OCI-LY7 (cell line): ENCODE measurements around the gene PTCD3. TPM values are rescaled to one million over a fixed set of nuclear protein-coding genes. Genes with fewer than 3 reads are reported as not detected.

Experiments
- BruUV-seq: library from RNA; stranded (reverse); fragments of 400-500 nt; replicated peaks from 2 replicates; lab custom pipeline; 2021; lab: Mats Ljungman, UMichigan
- CTCF ChIA-PET: fragments of 300-600 bp; sonication (Branson Sonifier 250); formaldehyde crosslinking; loops from one replicate; lab custom pipeline; 2022; ENCODE audit warnings: antibody characterized with exemption; ENCODE audit not compliant: unreplicated experiment; lab: Charles Lee
- POLR2A ChIA-PET: fragments of 300-600 bp; sonication (Branson Sonifier 250); formaldehyde crosslinking; loops from one replicate; lab custom pipeline; 2022; ENCODE audit warnings: antibody characterized with exemption; lab: Charles Lee
- DNase-seq: peaks from one replicate; pipeline ENCODE4 v3.0.0-alpha.2; 2015; ENCODE audit warnings: low spot score
- H2AFZ ChIP-seq: fragments of 200-600 bp; sonication (generic), shearing (Covaris generic); 2 replicates; pipeline ENCODE4 v1.6.1; 2014; ENCODE audit warnings: mild to moderate bottlenecking, antibody characterized with exemption, low read length, moderate library complexity
- H3K27ac ChIP-seq: fragments of 200-600 bp; sonication (generic); 2 replicates; pipeline ENCODE4 v1.5.1; 2014; ENCODE audit warnings: mixed run types, low read depth, mild to moderate bottlenecking, moderate library complexity, low read length, inconsistent platforms; ENCODE audit not compliant: poor library complexity, severe bottlenecking
- H3K36me3 ChIP-seq: fragments of 200-600 bp; sonication (generic); 2 replicates; pipeline ENCODE4 v1.6.1; 2014; ENCODE audit warnings: mild to moderate bottlenecking, antibody characterized with exemption, low read length, moderate library complexity, mixed read lengths; ENCODE audit not compliant: insufficient read depth
- H3K4me1 ChIP-seq: fragments of 200-600 bp; sonication (generic); 2 replicates; pipeline ENCODE4 v1.5.1; 2014; ENCODE audit warnings: mild to moderate bottlenecking, low read length; ENCODE audit not compliant: insufficient read depth, poor library complexity, severe bottlenecking
- H3K4me2 ChIP-seq: fragments of 200-600 bp; sonication (generic); 2 replicates; pipeline ENCODE4 v1.6.1; 2014; ENCODE audit warnings: mild to moderate bottlenecking, low read length
- H3K4me3 ChIP-seq: fragments of 200-600 bp; sonication (generic); 2 replicates; pipeline ENCODE4 v1.5.1; 2014; ENCODE audit warnings: mild to moderate bottlenecking, low read depth, low read length; ENCODE audit not compliant: poor library complexity, severe bottlenecking
- H3K79me2 ChIP-seq: fragments of 200-600 bp; sonication (generic); 2 replicates; pipeline ENCODE4 v1.6.1; 2016; ENCODE audit warnings: low read depth, mild to moderate bottlenecking, low read length, moderate library complexity, mixed read lengths; ENCODE audit not compliant: insufficient read depth
- H3K9me2 ChIP-seq: fragments of 200-600 bp; sonication (generic); 2 replicates; pipeline ENCODE4 v1.6.1; 2016; ENCODE audit warnings: mild to moderate bottlenecking, low read length, mixed read lengths; ENCODE audit not compliant: insufficient read depth
- H3K9me3 ChIP-seq: fragments of 200-600 bp; sonication (generic); 2 replicates; pipeline ENCODE4 v1.6.1; 2014; ENCODE audit warnings: mild to moderate bottlenecking, mixed run types, low read length, mixed read lengths
- H4K20me1 ChIP-seq: fragments of 200-600 bp; sonication (generic); 2 replicates; pipeline ENCODE4 v1.6.1; 2014; ENCODE audit warnings: mild to moderate bottlenecking, antibody characterized with exemption, low read length, moderate library complexity, mixed read lengths; ENCODE audit not compliant: insufficient read depth
- EZH2phosphoT487 ChIP-seq: fragments of 200-600 bp; sonication (generic); IDR thresholded peaks from 2 replicates; pipeline ENCODE4 v1.6.1; 2018; ENCODE audit warnings: low read depth, borderline replicate concordance, mild to moderate bottlenecking, mixed run types, antibody characterized with exemption, low read length, moderate library complexity, mixed read lengths
- intact Hi-C: fragments of 100-400 bp; cut with micrococcal nuclease; formaldehyde crosslinking; loops from one replicate; pipeline ENCODE4 v1.10.0; 2022; ENCODE audit not compliant: unreplicated experiment
- total RNA-seq, 2 experiments: library from RNA; depleted of rRNA in 1 of 2; stranded (reverse); fragments of >200 nt in 1 of 2; shearing (Covaris generic) in 1 of 2; gene quantifications; 2 replicates each; pipeline ENCODE4 v1.2.3, GENCODE V29; 2014 to 2022
- TF ChIP-seq, protein P1 (sequence below): fragments of 200-600 bp; sonication (generic); conservative IDR thresholded peaks from 2 replicates; pipeline ENCODE4 v1.5.1; 2014; ENCODE audit warnings: mild to moderate bottlenecking, antibody characterized with exemption, low read length, moderate library complexity, mixed read lengths

PTCD3 gene
- total RNA-seq, 2 experiments from 2014 or later: 152 to 215 TPM

- ChIA-PET CTCF (no interaction called here), POLR2A (no interaction called here)
- no peaks in the 10 kb centered on the region for H3K9me2 ChIP-seq
- H3K4me3 ChIP-seq: no peak overlapping the region
- 0 out of 2 replicates have a peak, but pooled peaks cover 5% of the 10 kb centered on the region for H3K9me3 ChIP-seq
- no peak overlapping the region for H2AFZ ChIP-seq
- BruUV-seq: no TSS peak
- DNase-seq: no peak
- intact Hi-C loops: loop anchor here (10.0 kb wide), 2 partner anchors 111 to 181 kb away; partner anchors contain the start of gene ST3GAL5
- no peaks in the 10 kb centered on the region for H3K79me2 ChIP-seq
- H3K36me3 ChIP-seq: peaks cover 98% of the 10 kb centered on the region
- peaks cover 6% of the 10 kb centered on the region for H3K4me1 ChIP-seq
- no peaks in the 10 kb centered on the region for H4K20me1 ChIP-seq
- H3K27ac ChIP-seq: no peak overlapping the region
- no peak overlapping the region for H3K4me2 ChIP-seq
- TF ChIP-seq, protein P1, sequence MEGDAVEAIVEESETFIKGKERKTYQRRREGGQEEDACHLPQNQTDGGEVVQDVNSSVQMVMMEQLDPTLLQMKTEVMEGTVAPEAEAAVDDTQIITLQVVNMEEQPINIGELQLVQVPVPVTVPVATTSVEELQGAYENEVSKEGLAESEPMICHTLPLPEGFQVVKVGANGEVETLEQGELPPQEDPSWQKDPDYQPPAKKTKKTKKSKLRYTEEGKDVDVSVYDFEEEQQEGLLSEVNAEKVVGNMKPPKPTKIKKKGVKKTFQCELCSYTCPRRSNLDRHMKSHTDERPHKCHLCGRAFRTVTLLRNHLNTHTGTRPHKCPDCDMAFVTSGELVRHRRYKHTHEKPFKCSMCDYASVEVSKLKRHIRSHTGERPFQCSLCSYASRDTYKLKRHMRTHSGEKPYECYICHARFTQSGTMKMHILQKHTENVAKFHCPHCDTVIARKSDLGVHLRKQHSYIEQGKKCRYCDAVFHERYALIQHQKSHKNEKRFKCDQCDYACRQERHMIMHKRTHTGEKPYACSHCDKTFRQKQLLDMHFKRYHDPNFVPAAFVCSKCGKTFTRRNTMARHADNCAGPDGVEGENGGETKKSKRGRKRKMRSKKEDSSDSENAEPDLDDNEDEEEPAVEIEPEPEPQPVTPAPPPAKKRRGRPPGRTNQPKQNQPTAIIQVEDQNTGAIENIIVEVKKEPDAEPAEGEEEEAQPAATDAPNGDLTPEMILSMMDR: no peak
- no peak for TF ChIP-seq EZH2phosphoT487
Measured at GRCh38 chr2:86066007-86066578, 39.9 kb upstream of the PTCD3 start.

DNA sequence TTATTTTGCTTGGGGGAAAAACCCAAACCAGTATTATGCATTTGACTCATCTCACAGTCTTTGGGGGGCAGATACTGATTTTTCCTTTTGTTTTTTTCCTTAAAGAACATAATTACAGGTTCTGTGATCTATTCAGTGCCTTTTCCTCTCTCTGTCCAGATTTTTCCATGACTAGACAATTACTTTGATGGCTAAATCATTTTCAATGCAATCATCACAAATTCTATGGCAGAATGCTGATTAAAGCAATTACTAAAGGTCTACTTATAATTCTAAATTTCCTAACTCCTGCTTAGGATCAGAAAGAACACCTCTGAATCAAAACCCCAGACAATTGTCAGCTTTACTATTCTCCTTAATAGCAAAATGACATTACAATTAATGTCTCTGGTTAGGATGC lies 39.1 kb upstream of the PTCD3 start:
- no TSS peak for BruUV-seq
- no peak overlapping the region for H2AFZ ChIP-seq
- peaks cover 6% of the 10 kb centered on the region for H3K4me1 ChIP-seq
- DNase-seq: no peak
- POLR2A ChIA-PET: no interaction called here
- no peak overlapping the region for H3K27ac ChIP-seq
- H3K9me3 ChIP-seq: 0 out of 2 replicates have a peak, but pooled peaks cover 5% of the 10 kb centered on the region
- H4K20me1 ChIP-seq: no peaks in the 10 kb centered on the region
- TF ChIP-seq EZH2phosphoT487: no peak
- TF ChIP-seq, protein P1: no peak
- H3K79me2 ChIP-seq: no peaks in the 10 kb centered on the region
- H3K4me3 ChIP-seq: no peak overlapping the region
- H3K4me2 ChIP-seq: no peak overlapping the region
- CTCF ChIA-PET: no interaction called here
- no peaks in the 10 kb centered on the region for H3K9me2 ChIP-seq
- intact Hi-C loops: loop anchor here (10.0 kb wide), 2 partner anchors 112 to 182 kb away; partner anchors contain the start of gene ST3GAL5
- H3K36me3 ChIP-seq: peaks cover 98% of the 10 kb centered on the region

DNA sequence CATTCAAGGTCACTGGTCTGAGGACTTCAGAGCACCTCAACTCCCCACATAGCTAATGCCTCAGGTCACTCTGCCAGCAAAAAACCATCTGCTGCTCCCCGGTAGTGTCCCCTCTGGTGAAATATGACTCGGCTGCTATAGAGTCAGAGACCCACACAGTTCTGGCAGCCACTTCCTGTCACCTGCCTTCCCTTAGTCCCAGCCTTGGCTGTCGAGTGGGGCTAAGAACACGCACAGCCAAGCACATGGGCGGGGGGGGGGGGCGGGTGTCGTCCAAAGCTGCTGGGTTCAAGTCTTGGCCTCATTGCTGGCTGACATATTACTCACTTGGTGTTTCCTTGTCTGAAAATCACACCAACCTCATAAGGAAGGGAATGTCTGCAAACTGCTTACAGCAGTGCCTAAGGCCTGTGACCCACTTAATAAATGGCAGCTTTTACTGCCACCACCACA lies 37.9 kb upstream of the PTCD3 start:
- Histone ChIP-seq H4K20me1 (no peaks in the 10 kb centered on the region), H3K9me3 (0 out of 2 replicates have a peak, but pooled peaks cover 5% of the 10 kb centered on the region), H3K79me2 (no peaks in the 10 kb centered on the region), H3K27ac (no peak overlapping the region), H3K4me2 (no peak overlapping the region), H3K36me3 (peaks cover 98% of the 10 kb centered on the region), H3K4me1 (peaks cover 13% of the 10 kb centered on the region), H2AFZ (no peak overlapping the region), H3K4me3 (no peak overlapping the region), H3K9me2 (no peaks in the 10 kb centered on the region)
- intact Hi-C loops: loop anchor here (10.0 kb wide), 2 partner anchors 113 to 183 kb away; partner anchors contain the start of gene ST3GAL5
- ChIA-PET POLR2A (no interaction called here), CTCF (interaction anchor here (0.6 kb wide), 1 partner anchor 83 kb away, joined by 6 read pairs; no protein-coding TSS in a partner anchor)
- TF ChIP-seq EZH2phosphoT487: no peak
- TF ChIP-seq, protein P1: no peak
- BruUV-seq: no TSS peak
- DNase-seq: peak; percentile 51
